HG03442 (cell line): ENCODE results near the gene TMEM176B.

Source experiments
- ATAC-seq: cut with Tn5 transposase; IDR thresholded peaks from one replicate; pipeline ENCODE4 v1.9.1; 2021; ENCODE audit warnings: mild to moderate bottlenecking, moderate library complexity; ENCODE audit not compliant: unreplicated experiment

The TMEM176B gene

DNA sequence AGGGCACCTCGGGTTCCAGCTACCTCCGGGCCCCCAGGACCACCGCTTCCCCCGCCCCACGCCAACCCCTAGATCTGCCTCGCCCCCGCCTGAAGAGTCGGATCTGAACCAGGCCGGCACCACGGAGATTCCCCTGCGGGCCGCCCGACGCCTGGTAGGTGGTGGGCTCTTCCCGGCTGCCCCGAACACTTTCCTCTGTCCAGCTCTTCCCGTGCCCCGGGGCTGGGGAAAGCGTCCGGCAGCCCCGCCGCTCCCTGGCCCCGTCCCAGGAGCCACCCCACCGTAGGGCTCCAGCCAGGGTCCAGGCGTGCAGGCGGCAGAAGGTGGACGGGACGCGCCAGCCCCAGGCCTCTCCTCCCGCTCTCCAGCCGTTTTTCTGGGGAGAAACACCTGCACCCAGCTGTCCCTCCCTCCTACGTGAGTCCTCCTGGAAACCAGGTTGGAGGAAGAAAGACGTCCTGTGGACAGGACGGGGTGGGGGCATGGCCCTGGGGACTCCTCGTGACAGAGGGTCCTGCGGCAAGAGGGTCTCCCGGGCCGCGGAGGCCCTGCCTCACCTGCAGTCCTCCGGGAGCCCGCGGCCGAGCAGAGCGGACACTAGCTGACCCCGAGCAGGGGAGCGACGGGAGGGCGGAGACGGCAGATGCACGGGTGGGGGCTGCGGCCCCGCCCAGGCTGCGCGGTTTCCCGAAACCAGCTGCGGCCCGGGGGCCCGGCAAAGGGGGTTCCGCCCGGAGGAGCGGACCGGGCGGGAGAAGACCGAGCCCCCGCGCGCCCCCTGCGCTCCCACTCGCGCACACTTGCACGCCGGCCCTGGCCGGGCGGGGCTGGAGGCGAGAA, at the start of gene TMEM176B:
TSS of gene TMEM176B (minus strand) at position 624 of the 840 bp plus-strand sequence. CDS start 3,795 bp downstream, outside the sequence.
- ATAC-seq: no peak

- no peak for ATAC-seq
These were observed 49.1 kb upstream of the TMEM176B start for GRCh38 chr7:150849204-150849775.

DNA sequence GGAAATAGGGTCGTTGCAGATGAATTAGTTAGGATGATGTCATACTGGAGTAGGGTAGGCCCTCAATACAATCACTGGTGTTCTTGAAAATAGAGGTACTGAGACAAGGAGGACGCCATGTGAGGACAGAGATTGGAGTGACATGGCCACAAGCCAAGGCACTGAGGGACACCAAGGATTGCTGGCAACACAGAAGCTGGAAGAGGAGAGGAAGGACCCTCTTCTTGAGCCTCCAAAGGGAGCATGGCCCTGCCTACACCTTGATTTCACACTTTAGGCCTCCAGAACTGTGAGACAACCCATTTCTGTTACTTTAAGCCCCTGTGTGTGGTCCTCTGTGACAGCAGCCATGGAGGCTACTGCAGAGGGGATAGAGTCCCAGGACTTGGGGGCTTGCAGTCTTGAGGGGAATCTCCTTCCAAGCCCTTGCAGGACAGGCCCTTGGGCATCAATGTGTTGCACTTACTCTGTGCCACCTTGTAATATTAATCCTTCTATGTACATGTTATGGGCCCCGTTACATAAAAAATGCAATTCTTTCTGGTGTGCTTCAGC, 48.5 kb upstream of the TMEM176B start:
- ATAC-seq: no peak

DNA sequence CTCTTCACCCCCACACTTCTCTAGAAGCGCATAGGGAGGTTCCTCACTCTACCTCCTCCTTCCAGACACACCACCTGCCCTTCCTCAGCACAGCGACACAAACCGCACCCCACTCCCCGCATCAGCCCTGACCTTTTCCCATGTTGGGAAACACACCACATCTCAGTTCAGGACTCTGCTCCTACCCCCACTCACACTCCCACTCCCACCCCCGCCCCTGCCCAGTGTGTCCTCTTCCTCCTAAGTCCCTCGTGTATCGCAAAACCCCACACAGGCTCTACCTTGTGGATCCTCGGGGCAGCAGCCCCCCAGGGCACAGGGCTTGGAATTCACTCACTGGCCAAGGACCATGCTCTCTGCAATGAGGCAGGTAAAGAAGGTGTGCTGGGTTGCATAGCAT, 47.9 kb upstream of the TMEM176B start:
- ATAC-seq: no peak

GRCh38 chr7:150847536-150847935, 47.4 kb upstream of the TMEM176B start:
- no peak for ATAC-seq

DNA sequence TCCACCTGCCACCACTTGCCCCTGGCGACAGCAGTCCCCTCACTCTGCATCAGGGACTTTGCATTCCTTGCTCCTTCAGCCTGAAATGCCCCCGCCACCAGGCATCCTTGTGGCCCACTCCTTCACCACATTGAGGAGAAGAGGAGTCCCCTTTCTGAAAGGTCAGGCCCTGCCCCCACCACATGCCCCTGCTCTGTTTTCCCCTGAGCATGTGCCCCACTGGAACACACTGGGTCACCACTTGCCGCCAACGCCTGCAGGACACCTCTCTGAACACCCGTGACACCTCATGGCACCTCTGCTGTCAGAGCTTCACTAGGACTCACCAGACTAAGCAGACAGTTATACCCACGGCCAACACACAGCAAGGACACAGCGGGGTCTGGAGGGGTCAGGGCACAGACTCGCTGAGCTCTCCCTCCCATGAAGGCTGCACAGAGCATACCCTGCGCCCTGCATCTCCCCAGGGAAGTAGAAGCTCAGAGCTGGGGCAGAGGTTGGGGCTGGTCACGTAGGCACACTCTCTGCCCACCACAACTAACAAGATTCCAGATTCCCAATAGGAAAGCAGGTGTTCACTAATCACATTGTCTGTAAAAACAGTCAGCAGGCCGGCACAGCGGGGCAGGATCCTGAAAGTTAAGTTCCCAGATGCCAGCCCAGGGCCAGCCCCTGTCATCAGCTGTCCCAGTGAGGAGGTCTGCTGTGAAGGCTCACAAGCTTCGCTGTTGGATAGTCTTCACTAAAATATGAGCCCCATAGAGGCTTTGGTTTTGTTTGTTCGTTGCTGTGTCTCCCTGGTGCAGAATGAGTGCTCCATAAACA, 46.3 kb upstream of the TMEM176B start:
- ATAC-seq: no peak

GRCh38 chr7:150845421-150845861, 45.3 kb upstream of the TMEM176B start:
- ATAC-seq: no peak

DNA sequence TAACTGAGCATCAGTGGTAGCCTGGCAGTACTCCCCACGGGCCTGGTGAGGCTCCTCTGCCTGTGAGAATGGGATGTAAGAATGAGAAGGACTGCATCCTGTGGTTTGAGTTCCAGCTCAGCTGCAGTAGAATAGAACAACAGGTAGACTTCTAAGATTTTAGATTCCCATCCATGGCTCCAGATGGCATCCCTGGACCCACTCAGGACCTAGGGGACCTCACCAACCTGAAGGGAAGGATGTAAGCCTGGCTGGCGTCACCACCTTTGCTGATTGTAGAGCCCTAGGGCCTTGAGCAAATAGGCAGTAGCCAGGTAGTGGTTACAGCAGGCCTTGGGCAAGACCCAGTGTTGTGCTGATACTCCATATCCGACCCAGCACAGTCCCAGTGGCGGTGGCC, 42.6 kb upstream of the TMEM176B start:
- no peak for ATAC-seq

DNA sequence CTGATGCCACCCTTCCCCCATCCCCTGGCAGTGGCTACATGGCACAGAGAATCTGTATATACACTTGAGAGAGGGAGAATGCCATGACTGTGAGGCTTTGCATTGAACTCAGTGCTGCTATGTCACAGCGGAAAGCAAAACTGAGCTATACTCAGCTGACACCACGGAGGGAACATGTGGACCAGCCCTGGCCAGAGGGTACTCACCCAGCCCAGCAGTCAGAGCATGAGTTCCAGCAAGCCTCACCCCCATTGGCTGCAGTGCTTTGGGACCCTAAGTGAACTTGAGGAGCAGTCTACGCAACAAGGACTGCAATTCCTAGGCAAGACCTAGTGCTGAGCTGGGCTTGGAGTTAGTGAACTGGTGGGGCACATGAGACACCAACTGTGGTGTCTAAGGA, 41.9 kb upstream of the TMEM176B start:
- no peak for ATAC-seq

DNA sequence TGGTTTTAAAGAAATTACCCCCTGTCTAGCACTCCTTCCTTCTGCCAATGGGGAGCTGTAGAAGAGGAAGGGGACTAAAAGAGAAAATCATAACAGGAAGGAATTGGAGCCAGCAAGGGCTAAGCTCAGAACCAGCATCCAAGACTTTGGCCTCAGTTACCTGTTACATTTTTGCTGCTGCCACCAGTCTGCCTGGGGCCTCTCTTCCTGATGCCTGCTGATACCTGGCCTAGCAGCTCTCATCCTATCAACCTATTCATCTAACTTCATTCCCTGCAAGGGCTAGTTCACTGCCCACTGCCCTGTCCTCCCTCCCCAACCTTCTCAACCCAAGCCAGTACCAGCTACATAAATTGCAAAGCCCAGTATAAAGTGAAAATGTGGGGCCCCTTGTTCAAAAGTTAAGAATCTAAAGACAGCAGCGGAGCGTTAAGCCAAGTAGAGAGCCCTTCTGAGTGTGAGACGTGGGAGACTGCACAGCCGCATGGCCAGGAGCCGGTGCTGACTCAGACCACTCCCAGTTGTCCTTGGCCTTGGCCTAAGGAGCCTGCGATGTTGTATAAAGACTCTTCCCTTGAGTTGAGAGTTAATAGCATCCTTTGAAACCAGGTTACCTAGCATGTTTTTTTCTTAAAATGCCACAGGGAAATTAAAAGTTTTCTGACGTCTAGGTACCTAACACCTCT, 38.9 kb upstream of the TMEM176B start:
- ATAC-seq: no peak

GRCh38 chr7:150835702-150836280, 35.6 kb upstream of the TMEM176B start:
- no peak for ATAC-seq

DNA sequence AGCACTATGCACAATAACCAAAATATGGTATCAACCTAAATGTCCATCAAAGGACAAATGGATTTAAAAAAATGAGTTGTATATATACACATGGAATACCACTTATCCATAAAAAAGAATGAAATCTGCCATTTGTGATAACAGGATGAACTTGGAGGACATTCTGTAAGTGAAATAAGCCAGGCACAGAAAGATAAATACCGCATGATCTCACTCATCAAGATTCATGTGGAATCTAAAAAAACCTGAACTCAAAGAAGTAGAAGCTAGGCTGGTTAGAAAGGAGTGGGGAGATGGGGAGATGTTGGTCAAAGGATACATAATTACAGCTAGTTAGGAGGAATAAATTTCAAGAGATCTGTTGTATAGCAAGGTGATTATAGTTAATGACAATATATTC, 34.9 kb upstream of the TMEM176B start:
- no peak for ATAC-seq

- no peak for ATAC-seq
These were observed 31.7 kb upstream of the TMEM176B start for GRCh38 chr7:150831851-150832250.

DNA sequence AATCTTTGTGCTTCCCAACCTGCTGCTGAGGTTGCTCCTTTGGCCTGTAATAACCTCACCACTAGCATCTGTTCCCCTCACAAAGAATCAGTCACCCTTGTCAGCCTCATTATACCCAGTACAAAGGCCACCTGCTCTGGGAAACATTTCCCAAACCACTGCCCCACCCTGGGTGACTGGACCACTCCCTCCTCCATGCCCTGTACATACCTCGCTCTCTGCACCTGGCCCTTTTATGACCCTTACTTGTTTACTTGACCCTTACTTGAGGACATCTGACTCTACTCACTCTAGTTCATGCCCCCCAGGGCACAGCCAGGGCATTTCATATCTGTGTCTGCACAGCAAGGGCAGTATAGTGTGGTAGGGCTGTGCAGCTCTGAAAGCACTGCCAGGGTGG, 30.8 kb upstream of the TMEM176B start:
- ATAC-seq: no peak

GRCh38 chr7:150829426-150829825, 29.3 kb upstream of the TMEM176B start:
- no peak for ATAC-seq

DNA sequence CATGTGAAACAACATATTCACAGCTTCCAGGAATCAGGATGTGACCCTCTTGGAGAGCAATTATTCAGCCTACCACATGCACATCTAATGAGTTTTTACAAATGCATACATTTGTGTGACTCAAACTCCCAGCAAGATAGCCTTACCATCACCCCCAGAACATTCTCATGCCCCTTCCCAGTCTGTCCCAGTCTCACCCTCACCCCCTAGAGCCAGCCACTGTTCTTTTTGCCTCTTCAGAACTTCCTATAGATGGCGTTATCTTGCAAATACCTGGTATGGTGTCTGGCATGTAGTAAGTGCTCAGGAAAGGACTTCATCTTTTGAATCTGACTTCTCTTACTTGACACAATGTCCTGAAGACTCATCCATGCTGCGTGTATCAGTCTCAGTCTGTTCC, 28.2 kb upstream of the TMEM176B start:
- ATAC-seq: no peak

DNA sequence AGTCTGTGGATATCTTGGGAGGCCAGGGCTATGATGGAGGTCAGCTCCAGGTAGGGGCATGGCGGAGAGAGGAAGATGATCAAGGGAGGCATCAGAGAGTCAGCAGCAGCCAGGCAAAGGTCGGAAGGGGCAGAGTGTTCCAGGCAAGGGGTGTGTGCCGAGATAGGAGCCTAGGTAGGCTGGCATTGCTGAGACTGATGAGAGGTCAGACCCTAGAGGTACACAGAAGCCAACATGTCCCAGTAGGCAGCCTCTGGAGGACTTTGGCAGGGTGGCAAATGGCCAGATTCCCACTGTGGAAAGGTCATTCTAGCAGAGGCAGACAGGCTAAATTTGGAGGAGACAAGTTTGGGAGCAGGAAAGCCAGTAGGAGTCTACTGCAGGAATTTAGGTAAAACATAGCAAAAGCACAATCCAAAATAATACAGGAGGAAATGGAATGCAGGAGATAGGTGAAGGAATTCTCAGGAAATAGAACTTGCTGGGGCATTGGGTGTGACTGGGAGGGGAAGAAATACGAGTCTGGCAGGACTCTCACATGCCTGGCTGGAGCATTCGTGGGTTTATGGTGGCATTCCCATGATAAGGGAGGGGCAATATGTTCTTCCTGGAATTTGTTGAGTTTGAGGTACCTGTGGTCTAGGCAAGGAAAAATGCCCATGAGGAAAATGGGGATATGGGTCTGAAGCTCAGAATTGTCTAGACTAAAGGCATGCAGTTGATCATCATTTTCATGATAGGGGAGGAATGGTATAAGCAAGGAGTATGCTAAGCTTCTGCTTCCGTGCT, 26.1 kb upstream of the TMEM176B start:
- ATAC-seq: no peak

- no peak for ATAC-seq
These were observed 24.4 kb upstream of the TMEM176B start for GRCh38 chr7:150824379-150825177.
